ENCODE results near the gene DLGAP1. TPM values are rescaled to one million over a fixed set of nuclear protein-coding genes. Genes with fewer than 3 reads are reported as not detected.

The DLGAP1 gene
- polyA plus RNA-seq, 1 experiment = 0.09 TPM

DNA sequence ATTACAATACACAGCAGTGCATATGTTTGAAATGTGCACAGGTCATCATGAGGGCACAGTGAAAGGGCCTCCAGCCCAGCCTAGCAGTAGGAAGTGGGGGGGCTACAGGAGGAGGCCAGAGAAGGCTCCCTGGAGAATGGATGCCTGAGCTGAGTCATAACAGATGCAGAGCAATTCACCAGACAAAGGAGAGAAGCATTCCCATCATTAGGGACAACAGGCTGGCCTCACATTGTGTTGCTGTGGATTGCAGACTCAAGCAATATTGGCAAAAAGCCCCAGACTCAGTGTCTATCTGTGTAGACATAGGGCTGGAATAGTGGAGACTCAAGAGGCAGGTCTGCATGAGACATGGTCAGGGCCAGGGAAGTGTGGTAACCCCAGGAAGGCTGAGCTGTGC lies 329.9 kb downstream of the DLGAP1 start:
- H3K27ac ChIP-seq (ENCODE audit: low read depth, low read length) = no peak overlapping the region
- no peak for DNase-seq (ENCODE audit: low read depth, low spot score)
- no peak overlapping the region for H3K4me3 ChIP-seq (ENCODE audit: low read depth, low read length)
- ChIA-PET CTCF (no interaction called here), POLR2A (no interaction called here)
- no peaks in the 10 kb centered on the region; the same call in 1 of the 2 replicates for H3K9me3 ChIP-seq (ENCODE audit: control insufficient read depth, insufficient read depth, low read length)
- TF ChIP-seq, protein P1, sequence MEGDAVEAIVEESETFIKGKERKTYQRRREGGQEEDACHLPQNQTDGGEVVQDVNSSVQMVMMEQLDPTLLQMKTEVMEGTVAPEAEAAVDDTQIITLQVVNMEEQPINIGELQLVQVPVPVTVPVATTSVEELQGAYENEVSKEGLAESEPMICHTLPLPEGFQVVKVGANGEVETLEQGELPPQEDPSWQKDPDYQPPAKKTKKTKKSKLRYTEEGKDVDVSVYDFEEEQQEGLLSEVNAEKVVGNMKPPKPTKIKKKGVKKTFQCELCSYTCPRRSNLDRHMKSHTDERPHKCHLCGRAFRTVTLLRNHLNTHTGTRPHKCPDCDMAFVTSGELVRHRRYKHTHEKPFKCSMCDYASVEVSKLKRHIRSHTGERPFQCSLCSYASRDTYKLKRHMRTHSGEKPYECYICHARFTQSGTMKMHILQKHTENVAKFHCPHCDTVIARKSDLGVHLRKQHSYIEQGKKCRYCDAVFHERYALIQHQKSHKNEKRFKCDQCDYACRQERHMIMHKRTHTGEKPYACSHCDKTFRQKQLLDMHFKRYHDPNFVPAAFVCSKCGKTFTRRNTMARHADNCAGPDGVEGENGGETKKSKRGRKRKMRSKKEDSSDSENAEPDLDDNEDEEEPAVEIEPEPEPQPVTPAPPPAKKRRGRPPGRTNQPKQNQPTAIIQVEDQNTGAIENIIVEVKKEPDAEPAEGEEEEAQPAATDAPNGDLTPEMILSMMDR (IDR thresholded peaks at IDR 0.05; ENCODE audit: low read depth, low read length) = no peak
- H3K27me3 ChIP-seq (ENCODE audit: control insufficient read depth, insufficient read depth, low read length) = no peaks in the 10 kb centered on the region

DNA sequence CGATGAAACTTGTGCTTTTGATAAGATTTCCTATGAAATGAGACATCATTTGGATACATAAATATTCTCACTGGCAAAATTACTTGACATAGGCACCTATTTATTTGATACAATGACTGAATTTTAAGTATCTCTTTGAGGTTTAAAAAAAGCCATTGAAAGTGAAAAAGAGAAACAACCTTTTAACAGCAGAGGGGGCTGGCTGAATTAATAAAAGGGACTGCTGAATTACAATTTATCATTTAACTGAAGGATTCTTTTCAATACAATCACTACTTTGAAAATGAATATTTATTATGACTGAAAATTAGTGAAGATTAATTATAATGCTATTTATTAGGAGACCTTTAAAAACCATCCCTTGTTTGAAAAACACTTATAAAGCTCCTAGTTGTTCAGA lies 335.3 kb downstream of the DLGAP1 start:
- TF ChIP-seq, protein P1 (IDR thresholded peaks at IDR 0.05; ENCODE audit: low read depth, low read length) = no peak
- Histone ChIP-seq H3K4me3 (ENCODE audit: low read depth, low read length) (no peak overlapping the region), H3K27ac (ENCODE audit: low read depth, low read length) (no peak overlapping the region), H3K27me3 (ENCODE audit: control insufficient read depth, insufficient read depth, low read length) (no peaks in the 10 kb centered on the region), H3K9me3 (ENCODE audit: control insufficient read depth, insufficient read depth, low read length) (no peaks in the 10 kb centered on the region; the same call in 1 of the 2 replicates)
- DNase-seq (ENCODE audit: low read depth, low spot score) = no peak
- ChIA-PET POLR2A (no interaction called here), CTCF (no interaction called here)

GRCh38 chr18:4119127-4119648 lies 335.9 kb downstream of the DLGAP1 start:
- DNase-seq (ENCODE audit: low read depth, low spot score) = no peak
- ChIA-PET CTCF (interaction anchor here (3.0 kb wide), 1 partner anchor 13 kb away, joined by 11 read pairs; no protein-coding TSS in a partner anchor), POLR2A (no interaction called here)
- H3K27ac ChIP-seq (ENCODE audit: low read depth, low read length) = no peak overlapping the region
- H3K9me3 ChIP-seq (ENCODE audit: control insufficient read depth, insufficient read depth, low read length) = no peaks in the 10 kb centered on the region
- no peaks in the 10 kb centered on the region for H3K27me3 ChIP-seq (ENCODE audit: control insufficient read depth, insufficient read depth, low read length)
- H3K4me3 ChIP-seq (ENCODE audit: low read depth, low read length) = no peak overlapping the region
- TF ChIP-seq, protein P1 (IDR thresholded peaks at IDR 0.05; ENCODE audit: low read depth, low read length) = no peak

- ChIA-PET CTCF (interaction anchor here (0.8 to 2.5 kb wide), 4 partner anchors 10 to 951 kb away, joined by 3 to 14 read pairs (median 4); no protein-coding TSS in a partner anchor), POLR2A (no interaction called here)
Observed at GRCh38 chr18:4108016-4108415, 347.1 kb downstream of the DLGAP1 start.

DNA sequence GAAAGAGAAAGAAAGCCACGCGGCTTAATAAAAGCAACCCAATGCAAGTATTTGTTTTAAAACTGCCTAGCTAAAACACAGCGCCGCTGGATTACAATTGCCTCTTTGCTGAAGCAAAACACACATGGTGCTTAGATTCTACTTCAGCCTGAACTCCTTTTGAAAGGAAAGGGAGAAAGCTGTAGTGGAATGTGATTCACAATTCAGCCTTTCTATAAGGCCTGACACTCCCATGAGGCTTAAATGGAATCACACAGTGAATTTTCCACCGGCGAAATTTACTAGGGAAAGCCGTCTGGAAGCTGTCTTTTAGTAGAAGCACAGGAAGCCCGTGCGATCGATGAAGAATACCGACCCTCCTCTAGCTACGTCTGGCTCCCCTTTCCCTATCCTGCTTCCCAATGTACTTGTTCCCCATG lies 348.0 kb downstream of the DLGAP1 start:
- POLR2A ChIA-PET = no interaction called here
- Histone ChIP-seq H3K27ac (ENCODE audit: low read depth, low read length) (no peak overlapping the region), H3K9me3 (ENCODE audit: control insufficient read depth, insufficient read depth, low read length) (no peaks in the 10 kb centered on the region), H3K4me3 (ENCODE audit: low read depth, low read length) (no peak overlapping the region), H3K27me3 (ENCODE audit: control insufficient read depth, insufficient read depth, low read length) (no peaks in the 10 kb centered on the region)
- no peak for DNase-seq (ENCODE audit: low read depth, low spot score)
- CTCF ChIA-PET = interaction anchor here (0.8 to 2.5 kb wide), 17 partner anchors 8 to 954 kb away, joined by 3 to 35 read pairs (median 4); no protein-coding TSS in a partner anchor
- TF ChIP-seq, protein P1 (IDR thresholded peaks at IDR 0.05; ENCODE audit: low read depth, low read length) = no peak

More at GRCh38 chr18:4108016-4108415, 347.1 kb downstream of the DLGAP1 start:
- TF ChIP-seq, protein P1 (IDR thresholded peaks at IDR 0.05; ENCODE audit: low read depth, low read length) = no peak
- Histone ChIP-seq H3K27me3 (ENCODE audit: control insufficient read depth, insufficient read depth, low read length) (no peaks in the 10 kb centered on the region), H3K4me3 (ENCODE audit: low read depth, low read length) (no peak overlapping the region), H3K27ac (ENCODE audit: low read depth, low read length) (no peak overlapping the region), H3K9me3 (ENCODE audit: control insufficient read depth, insufficient read depth, low read length) (no peaks in the 10 kb centered on the region)
- no peak for DNase-seq (ENCODE audit: low read depth, low spot score)

Data from AG04450 (cell line).